Measurements from ENCODE around the gene COX4I1.

- TF ChIP-seq CTCF (IDR thresholded peaks at IDR 0.05 in 2 of 3, conservative IDR thresholded peaks at IDR 0.05 in 1 of 3; ENCODE audit: borderline replicate concordance in 1 of 3, insufficient read depth in 1 of 3, low read depth in 2 of 3, low read length in 2 of 3) (no peak), RAD21 (IDR thresholded peaks at IDR 0.05; ENCODE audit: low read depth) (no peak), ZNF274 (IDR thresholded peaks at IDR 0.05; ENCODE audit: low read depth, low read length) (no peak), FOSL1 (IDR thresholded peaks at IDR 0.05; ENCODE audit: low read depth) (no peak), YY1 (IDR thresholded peaks at IDR 0.05; ENCODE audit: extremely low read depth, insufficient replicate concordance, low read depth, low read length) (no peak), TCF7L2 (IDR thresholded peaks at IDR 0.05; ENCODE audit: borderline replicate concordance, extremely low read depth, insufficient read depth, insufficient read length) (no peak)
Measured at GRCh38 chr16:85824161-85825135, 25.0 kb downstream of the COX4I1 start.

All from HCT116 (cell line).